Tibial artery (tissue), 4 donors: ENCODE measurements around the gene PPP2R5B.

Experiments
- DNase-seq, 2 donors: peaks; one replicate each; pipeline ENCODE4 v3.0.0-alpha.2; 2019
- H3K27ac ChIP-seq, 2 donors: fragments of 200-600 bp; sonication (generic) in 1 of 2; 1 replicate in 1 of 2; 2 replicates in 1 of 2; pipeline ENCODE4 v1.5.1; 2018 to 2019; ENCODE audit warnings: mild to moderate bottlenecking in 1 of 2
- H3K27me3 ChIP-seq, 2 donors: fragments of 200-600 bp; sonication (generic) in 1 of 2; one replicate each; pipeline versions ENCODE4 v1.5.1 to v1.6.0; 2016 to 2019
- H3K36me3 ChIP-seq, 3 donors: fragments of 200-600 bp; sonication (generic) in 2 of 3; one replicate each; pipeline ENCODE4 v1.5.1; 2016 to 2019; ENCODE audit warnings: mild to moderate bottlenecking in 2 of 3
- H3K4me1 ChIP-seq, 4 donors: fragments of 200-600 bp; sonication (generic) in 2 of 4; 1 replicate in 3 of 4; 2 replicates in 1 of 4; pipeline ENCODE4 v1.5.1; 2016 to 2019
- H3K4me3 ChIP-seq, 2 donors: fragments of 200-600 bp; sonication (generic) in 1 of 2; 1 replicate in 1 of 2; 2 replicates in 1 of 2; pipeline ENCODE4 v1.5.1; 2018 to 2019; ENCODE audit warnings: mild to moderate bottlenecking in 2 of 2
- H3K9me3 ChIP-seq, 3 donors: fragments of 200-600 bp; sonication (generic) in 1 of 3; one replicate each; pipeline ENCODE4 v1.5.1; 2016 to 2019
- CTCF ChIP-seq, 2 experiments: fragments of 200-600 bp in 1 of 2; fragments of 450-650 bp in 1 of 2; IDR thresholded peaks; one replicate each; pipeline ENCODE4 v1.5.1; 2017 to 2019; ENCODE audit warnings: antibody characterized with exemption in 2 of 2, mild to moderate bottlenecking in 1 of 2, moderate library complexity in 1 of 2
- intact Hi-C: fragments of 100-400 bp; cut with DNase I; formaldehyde crosslinking; loops from one replicate; pipeline ENCODE4 v1.15.0; 2023; ENCODE audit warnings: low total_unique reads

Gene PPP2R5B

GRCh38 chr11:64891215-64891848, 33.2 kb upstream of the PPP2R5B start:
- intact Hi-C loops, result loop anchor here (5.0 kb wide), 1 partner anchor 104 kb away; no protein-coding TSS in a partner anchor
- Histone ChIP-seq H3K36me3 (peaks cover 0 to 19% (median 13%) of the 10 kb centered on the region in 3 donors), H3K4me3 (no peak overlapping the region), H3K9me3 (no peaks in the 10 kb centered on the region), H3K4me1 (peaks cover 0 to 18% (median 8%) of the 10 kb centered on the region in 4 donors), H3K27me3 (no peaks in the 10 kb centered on the region), H3K27ac (no peak overlapping the region)
- no peak for DNase-seq
- no peak for TF ChIP-seq CTCF (IDR thresholded peaks at IDR 0.05)

DNA sequence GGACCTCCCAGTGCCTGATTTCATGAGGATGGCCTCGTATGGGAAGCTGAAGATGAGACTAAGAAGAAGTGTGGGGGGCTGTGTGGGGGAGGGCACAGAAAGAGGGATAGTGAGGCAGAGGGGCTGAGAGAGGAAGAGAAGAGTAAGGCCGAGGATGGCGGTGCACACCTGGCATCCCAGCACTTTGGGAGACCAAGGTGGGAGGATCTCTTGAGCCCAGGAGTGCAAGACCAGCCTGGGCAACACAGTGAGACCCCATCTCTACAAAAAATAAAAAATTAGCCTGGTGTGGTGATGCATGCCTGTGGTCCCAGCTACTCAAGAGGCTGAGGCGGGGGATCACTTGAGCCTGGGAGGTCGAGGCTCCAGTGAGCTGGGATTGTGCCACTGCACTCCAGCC, 32.6 kb upstream of the PPP2R5B start:
- no peak overlapping the region for H3K27ac ChIP-seq

DNA sequence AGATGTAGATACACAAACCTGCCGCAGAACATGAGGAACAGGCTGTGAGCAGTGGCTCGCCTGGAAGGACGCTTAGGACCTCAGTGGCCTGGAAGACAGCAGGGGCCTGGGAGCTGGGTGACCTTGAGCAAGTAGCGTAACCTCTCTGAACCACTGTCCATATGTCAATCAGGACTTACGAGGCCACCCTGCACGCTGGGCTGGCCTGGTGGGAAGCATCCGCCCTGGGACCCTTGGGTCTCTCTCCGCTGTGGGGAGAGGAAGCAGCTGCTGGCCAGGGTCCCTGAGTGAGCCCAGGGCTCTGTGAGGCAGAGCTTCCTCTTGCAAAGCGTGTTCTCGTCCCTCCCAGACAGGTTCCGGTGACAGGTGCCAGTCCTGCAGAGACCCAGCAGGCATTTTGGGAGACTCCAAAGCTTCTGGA, 32.1 kb upstream of the PPP2R5B start:
- H3K27ac ChIP-seq, result no peak overlapping the region
- H3K36me3 ChIP-seq, result peaks cover 0 to 30% (median 24%) of the 10 kb centered on the region in 3 donors
- no peaks in the 10 kb centered on the region for H3K9me3 ChIP-seq
- DNase-seq, result no peak
- intact Hi-C loops, result loop anchor here (5.0 kb wide), 1 partner anchor 105 kb away; no protein-coding TSS in a partner anchor
- no peak for TF ChIP-seq CTCF (IDR thresholded peaks at IDR 0.05)
- H3K4me1 ChIP-seq, result peaks cover 0 to 12% (median 8%) of the 10 kb centered on the region in 4 donors
- no peaks in the 10 kb centered on the region for H3K27me3 ChIP-seq
- H3K4me3 ChIP-seq, result no peak overlapping the region

More for the DNA sequence above, 32.6 kb upstream of the PPP2R5B start:
- Histone ChIP-seq H3K36me3 (peaks cover 0 to 25% (median 18%) of the 10 kb centered on the region in 3 donors), H3K9me3 (no peaks in the 10 kb centered on the region), H3K4me1 (peaks cover 0 to 17% (median 8%) of the 10 kb centered on the region in 4 donors), H3K27me3 (no peaks in the 10 kb centered on the region), H3K4me3 (no peak overlapping the region)
- no peak for TF ChIP-seq CTCF (IDR thresholded peaks at IDR 0.05)
- no peak for DNase-seq
- intact Hi-C loops, result loop anchor here (5.0 kb wide), 1 partner anchor 105 kb away; no protein-coding TSS in a partner anchor

- intact Hi-C loops, result loop anchor here (5.0 kb wide), 1 partner anchor 106 kb away; no protein-coding TSS in a partner anchor
- no peak for DNase-seq
- no peak for TF ChIP-seq CTCF (IDR thresholded peaks at IDR 0.05)
- Histone ChIP-seq H3K4me3 (no peak overlapping the region), H3K9me3 (no peaks in the 10 kb centered on the region), H3K4me1 (peaks cover 0 to 8% (median 4%) of the 10 kb centered on the region in 4 donors), H3K36me3 (peaks cover 0 to 34% (median 28%) of the 10 kb centered on the region in 3 donors), H3K27ac (no peak overlapping the region), H3K27me3 (no peaks in the 10 kb centered on the region)
These were observed 31.7 kb upstream of the PPP2R5B start for GRCh38 chr11:64892838-64893193.

DNA sequence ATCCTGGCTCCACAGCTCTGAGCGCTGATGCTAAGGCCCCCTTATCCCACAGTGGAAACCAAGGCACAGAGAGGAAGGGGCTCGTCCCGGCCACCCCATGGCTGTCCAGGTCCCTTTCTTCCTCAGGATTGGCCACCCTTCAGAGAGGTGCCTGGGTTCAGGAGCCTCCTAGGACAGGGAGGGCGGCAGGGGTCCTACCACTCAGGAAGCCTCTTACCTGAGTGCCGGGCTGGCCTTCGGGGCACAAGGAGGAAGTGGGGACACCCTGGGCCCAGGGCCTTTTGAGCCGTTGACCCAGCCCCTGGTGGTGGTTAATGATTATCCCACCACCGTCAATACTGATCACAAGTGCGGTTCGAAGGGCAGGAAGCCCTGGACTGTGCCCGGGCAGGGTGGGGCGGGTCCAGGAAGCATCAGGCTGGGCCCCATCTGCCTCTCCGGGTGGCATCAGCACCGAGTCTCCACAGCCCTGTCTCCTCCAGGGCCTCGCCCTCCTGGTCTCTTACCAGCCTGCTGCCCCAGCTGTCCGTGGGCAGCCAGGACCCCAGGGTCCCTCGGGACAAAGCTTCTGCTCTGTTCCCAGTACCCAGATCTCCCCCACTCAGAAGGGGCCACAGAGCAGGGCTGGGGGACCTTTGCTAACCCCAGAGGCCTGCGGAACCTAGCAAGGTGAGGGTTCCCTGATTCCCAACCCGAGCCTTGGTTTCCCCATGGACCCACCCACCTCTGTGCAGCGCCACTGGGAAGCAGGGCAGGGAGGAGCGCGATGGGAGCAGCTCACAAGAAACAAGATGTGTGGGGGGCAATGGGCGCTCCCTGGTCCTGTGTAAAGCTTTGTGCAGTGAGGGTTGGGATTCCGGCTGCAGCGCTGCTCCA, 31.1 kb upstream of the PPP2R5B start:
- H3K36me3 ChIP-seq, result peaks cover 4 to 40% (median 34%) of the 10 kb centered on the region in 3 donors
- TF ChIP-seq CTCF (IDR thresholded peaks at IDR 0.05), result no peak
- no peak overlapping the region for H3K4me3 ChIP-seq
- intact Hi-C loops, result loop anchor here (2.0 to 5.0 kb wide), 2 partner anchors 47 to 106 kb away; no protein-coding TSS in a partner anchor
- H3K27me3 ChIP-seq, result no peaks in the 10 kb centered on the region
- no peaks in the 10 kb centered on the region for H3K9me3 ChIP-seq
- no peak overlapping the region for H3K27ac ChIP-seq
- no peak for DNase-seq
- H3K4me1 ChIP-seq, result peaks cover 0 to 2% (median under 1%) of the 10 kb centered on the region in 4 donors
